HG03108 (cell line): ENCODE results near the gene DHX38.

Source experiments
- ATAC-seq: cut with Tn5 transposase; IDR thresholded peaks from one replicate; pipeline ENCODE4 v1.9.1; 2021; ENCODE audit warnings: moderate library complexity; ENCODE audit not compliant: unreplicated experiment

The DHX38 gene

GRCh38 chr16:72120026-72120425 is 26.4 kb downstream of the DHX38 start:
- no peak for ATAC-seq

GRCh38 chr16:72122308-72122707 is 28.7 kb downstream of the DHX38 start:
- no peak for ATAC-seq

GRCh38 chr16:72122916-72123315 is 29.3 kb downstream of the DHX38 start:
- no peak for ATAC-seq

GRCh38 chr16:72123426-72123825 is 29.8 kb downstream of the DHX38 start:
- ATAC-seq, result no peak

- ATAC-seq, result no peak
Measured at GRCh38 chr16:72124148-72124547, 30.5 kb downstream of the DHX38 start.

GRCh38 chr16:72124761-72125634 is 31.4 kb downstream of the DHX38 start:
- ATAC-seq, result peak; percentile 58

GRCh38 chr16:72125635-72126428 is 32.2 kb downstream of the DHX38 start:
- ATAC-seq, result no peak

GRCh38 chr16:72126429-72126765 is 32.8 kb downstream of the DHX38 start:
- ATAC-seq, result no peak

GRCh38 chr16:72128701-72129100 is 35.1 kb downstream of the DHX38 start:
- ATAC-seq, result no peak

GRCh38 chr16:72129976-72130656 is 36.5 kb downstream of the DHX38 start:
- ATAC-seq, result no peak

GRCh38 chr16:72131036-72131435 is 37.4 kb downstream of the DHX38 start:
- no peak for ATAC-seq

- no peak for ATAC-seq
Measured at GRCh38 chr16:72132726-72133125, 39.1 kb downstream of the DHX38 start.

GRCh38 chr16:72134507-72134906 is 40.9 kb downstream of the DHX38 start:
- ATAC-seq, result no peak

GRCh38 chr16:72137380-72138063 is 43.9 kb downstream of the DHX38 start:
- no peak for ATAC-seq

- ATAC-seq, result no peak
Measured at GRCh38 chr16:72138064-72138572, 44.5 kb downstream of the DHX38 start.

GRCh38 chr16:72139908-72140307 is 46.3 kb downstream of the DHX38 start:
- no peak for ATAC-seq

- no peak for ATAC-seq
Measured at GRCh38 chr16:72142476-72142875, 48.8 kb downstream of the DHX38 start.

GRCh38 chr16:72149676-72150464 is 56.2 kb downstream of the DHX38 start:
- no peak for ATAC-seq

GRCh38 chr16:72159386-72159785 is 65.7 kb downstream of the DHX38 start:
- no peak for ATAC-seq

GRCh38 chr16:72159801-72160200 is 66.2 kb downstream of the DHX38 start:
- ATAC-seq, result no peak
